Measurements from ENCODE around the gene SPATA32.
A peak's percentile ranks its signal among the peaks of the same experiment; 100 is the strongest.

Gene SPATA32

GRCh38 chr17:45221081-45222013, 40.5 kb downstream of the SPATA32 start, which contains the start of gene FMNL1:
Gene FMNL1 (plus strand): TSS chr17:45221885. CDS start chr17:45222125, 240 bp downstream.
- ChIA-PET CTCF (interaction anchor here (0.7 kb wide), 1 partner anchor 83 kb away, joined by 3 read pairs; no protein-coding TSS in a partner anchor), POLR2A (ENCODE audit: low non-redundant PET) (no interaction called here)
- TF ChIP-seq, protein P1, sequence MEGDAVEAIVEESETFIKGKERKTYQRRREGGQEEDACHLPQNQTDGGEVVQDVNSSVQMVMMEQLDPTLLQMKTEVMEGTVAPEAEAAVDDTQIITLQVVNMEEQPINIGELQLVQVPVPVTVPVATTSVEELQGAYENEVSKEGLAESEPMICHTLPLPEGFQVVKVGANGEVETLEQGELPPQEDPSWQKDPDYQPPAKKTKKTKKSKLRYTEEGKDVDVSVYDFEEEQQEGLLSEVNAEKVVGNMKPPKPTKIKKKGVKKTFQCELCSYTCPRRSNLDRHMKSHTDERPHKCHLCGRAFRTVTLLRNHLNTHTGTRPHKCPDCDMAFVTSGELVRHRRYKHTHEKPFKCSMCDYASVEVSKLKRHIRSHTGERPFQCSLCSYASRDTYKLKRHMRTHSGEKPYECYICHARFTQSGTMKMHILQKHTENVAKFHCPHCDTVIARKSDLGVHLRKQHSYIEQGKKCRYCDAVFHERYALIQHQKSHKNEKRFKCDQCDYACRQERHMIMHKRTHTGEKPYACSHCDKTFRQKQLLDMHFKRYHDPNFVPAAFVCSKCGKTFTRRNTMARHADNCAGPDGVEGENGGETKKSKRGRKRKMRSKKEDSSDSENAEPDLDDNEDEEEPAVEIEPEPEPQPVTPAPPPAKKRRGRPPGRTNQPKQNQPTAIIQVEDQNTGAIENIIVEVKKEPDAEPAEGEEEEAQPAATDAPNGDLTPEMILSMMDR (conservative IDR thresholded peaks at IDR 0.05; ENCODE audit: low read depth), result no peak
- peak within 1 kb of the TSS; percentile 94 for H3K27ac ChIP-seq
- no peak for DNase-seq (ENCODE audit: low spot score)

DNA sequence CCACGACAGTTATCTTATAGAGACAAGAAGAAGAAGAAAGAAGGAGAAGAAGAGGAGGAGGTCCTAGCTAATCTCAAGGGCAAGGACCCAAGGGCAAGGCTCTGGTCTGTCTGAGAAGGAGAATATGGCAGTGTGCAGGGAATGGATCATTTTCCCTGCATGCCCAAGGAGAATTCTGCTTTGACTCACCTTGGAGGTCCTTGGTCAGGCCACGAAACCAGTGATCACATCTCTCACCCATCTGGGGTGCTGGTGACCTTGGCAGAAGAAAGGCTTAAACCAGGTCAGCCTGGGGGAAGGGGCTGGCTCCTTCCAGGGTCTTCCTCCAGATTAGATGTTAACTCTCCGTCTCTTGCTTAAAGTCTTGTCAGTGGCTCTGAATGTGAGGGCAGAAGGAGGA, 41.8 kb downstream of the SPATA32 start:
- DNase-seq (ENCODE audit: low spot score), result no peak
- CTCF ChIA-PET, result interaction anchor here (1.3 to 2.4 kb wide), 8 partner anchors 9 to 206 kb away, joined by 3 to 24 read pairs (median 13); partner anchors contain the start of gene ACBD4
- POLR2A ChIA-PET (ENCODE audit: low non-redundant PET), result interaction anchor here (0.7 kb wide), 1 partner anchor 205 kb away, joined by 3 read pairs; no protein-coding TSS in a partner anchor
- H3K27ac ChIP-seq, result no peak overlapping the region
- TF ChIP-seq, protein P1 (conservative IDR thresholded peaks at IDR 0.05; ENCODE audit: low read depth), result no peak

DNA sequence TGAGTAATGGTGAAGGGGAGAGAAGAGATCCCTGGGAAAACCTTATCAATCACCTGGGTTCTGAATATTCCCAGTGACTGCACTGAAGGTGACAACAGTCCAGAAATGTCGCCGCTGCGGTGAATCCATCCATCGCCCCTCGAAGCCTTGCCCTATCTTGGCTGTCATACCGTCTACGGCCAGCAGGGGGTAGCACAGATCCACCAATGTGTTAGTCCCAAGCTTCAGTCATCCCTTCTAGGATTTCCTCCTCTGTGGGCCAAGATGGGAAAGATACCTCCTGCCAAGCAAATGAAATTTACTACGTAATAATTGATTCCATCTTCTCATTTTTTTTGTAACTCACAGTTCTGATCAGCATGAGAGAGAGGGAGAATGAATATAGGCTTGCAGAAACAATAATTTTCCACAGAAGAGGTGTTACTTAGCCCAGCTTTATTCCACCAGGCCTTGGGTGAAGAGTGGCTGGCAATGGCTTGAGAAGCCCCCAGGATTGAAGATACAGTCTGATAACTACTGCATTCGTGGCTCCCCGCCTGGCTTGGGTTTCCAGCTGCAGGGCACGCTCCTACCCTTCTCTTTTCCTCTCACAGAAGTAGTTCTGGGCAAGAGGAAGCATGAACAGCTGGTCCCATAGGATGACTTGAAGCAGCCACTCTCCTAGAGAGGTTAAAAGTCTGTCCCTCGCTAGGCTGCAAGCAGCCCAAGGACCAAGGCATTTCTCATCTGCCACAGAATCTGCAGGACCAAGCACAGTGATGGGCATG, 42.8 kb downstream of the SPATA32 start:
- peak overlapping the region; percentile 12; the same call in 1 of the 2 replicates for H3K27ac ChIP-seq
- CTCF ChIA-PET, result interaction anchor here (0.6 to 2.4 kb wide), 28 partner anchors 8 to 612 kb away, joined by 3 to 24 read pairs (median 4); partner anchors contain the start of genes ACBD4 and MAP3K14
- TF ChIP-seq, protein P1 (conservative IDR thresholded peaks at IDR 0.05; ENCODE audit: low read depth), result peak; percentile 89
- DNase-seq (ENCODE audit: low spot score), result peak; percentile 70
- POLR2A ChIA-PET (ENCODE audit: low non-redundant PET), result interaction anchor here (0.6 to 0.8 kb wide), 3 partner anchors 17 to 206 kb away, joined by 3 to 6 read pairs (median 3); no protein-coding TSS in a partner anchor
